Ishikawa (cell line): ENCODE measurements around the gene GDAP2.

Experiments used
- CEBPB ChIP-seq: IDR thresholded peaks from 2 replicates; pipeline ENCODE4 v1.6.1; 2012
- YY1 ChIP-seq: IDR thresholded peaks from 2 replicates; pipeline ENCODE4 v1.6.1; 2012; ENCODE audit warnings: low read depth

GRCh38 chr1:117976381-117976780 is 47.0 kb upstream of the GDAP2 start:
- TF ChIP-seq YY1 (no peak), CEBPB (no peak)
